Stomach (tissue), 4 donors: ENCODE data around the gene ACTN4.

Experiments
- CTCF ChIP-seq, 7 experiments: fragments of 450-650 bp in 4 of 7; fragments of 200-600 bp in 3 of 7; sonication (generic) in 3 of 7; IDR thresholded peaks; one replicate each; pipeline ENCODE4 v1.5.1; 2016 to 2019; ENCODE audit warnings: antibody characterized with exemption in 7 of 7, control low read depth in 2 of 7, mild to moderate bottlenecking in 1 of 7
- EP300 ChIP-seq: sonication (generic); formaldehyde crosslinking; IDR thresholded peaks from one replicate; pipeline ENCODE4 v1.6.1; 2017; ENCODE audit warnings: antibody characterized with exemption
- POLR2A ChIP-seq, 4 donors: fragments of 450-650 bp; IDR thresholded peaks; one replicate each; pipeline ENCODE4 v1.6.1; 2016; ENCODE audit warnings: antibody characterized with exemption in 4 of 4, control low read depth in 2 of 4, mild to moderate bottlenecking in 1 of 4, moderate library complexity in 1 of 4
- POLR2AphosphoS5 ChIP-seq, 3 donors: sonication (generic); formaldehyde crosslinking; IDR thresholded peaks; one replicate each; pipeline ENCODE4 v1.6.1; 2016; ENCODE audit warnings: antibody characterized with exemption in 3 of 3

- TF ChIP-seq CTCF (IDR thresholded peaks at IDR 0.05), result no peak
- TF ChIP-seq POLR2AphosphoS5 (IDR thresholded peaks at IDR 0.05), result no peak
- no peak for TF ChIP-seq EP300
- no peak for TF ChIP-seq POLR2A (IDR thresholded peaks at IDR 0.05)
Observed at GRCh38 chr19:38781058-38781457, 133.6 kb downstream of the ACTN4 start.
